Retinal pigment epithelial cell (primary cell): ENCODE data around the gene CNTN4.

Experiments used
- DNase-seq: peaks from one replicate; pipeline ENCODE4 v3.0.0-alpha.2; 2010; ENCODE audit warnings: low read depth
- H3K4me3 ChIP-seq: 2 replicates; pipeline ENCODE4 v1.5.1; 2011; ENCODE audit warnings: mild to moderate bottlenecking, low read length, control low read depth, moderate library complexity
- TF ChIP-seq, protein P1 (sequence below): conservative IDR thresholded peaks from 2 replicates; pipeline ENCODE4 v1.5.1; 2011; ENCODE audit warnings: low read depth, low read length, control low read depth, inconsistent platforms

Gene CNTN4

DNA sequence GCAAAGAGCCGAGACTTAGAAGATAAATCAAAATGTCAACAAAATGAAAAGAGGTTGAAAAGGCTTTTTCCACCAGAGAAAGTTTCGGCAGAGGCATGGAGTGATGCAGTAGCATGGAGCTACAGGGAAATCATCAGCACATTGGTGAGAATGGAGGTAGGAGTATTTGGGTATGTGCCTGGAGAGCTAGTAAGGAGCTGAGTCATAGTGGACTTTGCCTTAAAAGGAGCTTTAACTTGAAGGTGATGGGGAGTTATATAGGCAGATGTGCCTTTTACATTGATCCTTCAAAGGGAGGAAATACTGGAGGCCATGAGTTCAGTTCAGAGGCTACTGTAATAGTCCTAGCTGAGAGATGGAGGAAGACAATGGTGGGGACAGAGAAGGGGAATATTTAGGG is 967.2 kb downstream of the CNTN4 start:
- TF ChIP-seq, protein P1, sequence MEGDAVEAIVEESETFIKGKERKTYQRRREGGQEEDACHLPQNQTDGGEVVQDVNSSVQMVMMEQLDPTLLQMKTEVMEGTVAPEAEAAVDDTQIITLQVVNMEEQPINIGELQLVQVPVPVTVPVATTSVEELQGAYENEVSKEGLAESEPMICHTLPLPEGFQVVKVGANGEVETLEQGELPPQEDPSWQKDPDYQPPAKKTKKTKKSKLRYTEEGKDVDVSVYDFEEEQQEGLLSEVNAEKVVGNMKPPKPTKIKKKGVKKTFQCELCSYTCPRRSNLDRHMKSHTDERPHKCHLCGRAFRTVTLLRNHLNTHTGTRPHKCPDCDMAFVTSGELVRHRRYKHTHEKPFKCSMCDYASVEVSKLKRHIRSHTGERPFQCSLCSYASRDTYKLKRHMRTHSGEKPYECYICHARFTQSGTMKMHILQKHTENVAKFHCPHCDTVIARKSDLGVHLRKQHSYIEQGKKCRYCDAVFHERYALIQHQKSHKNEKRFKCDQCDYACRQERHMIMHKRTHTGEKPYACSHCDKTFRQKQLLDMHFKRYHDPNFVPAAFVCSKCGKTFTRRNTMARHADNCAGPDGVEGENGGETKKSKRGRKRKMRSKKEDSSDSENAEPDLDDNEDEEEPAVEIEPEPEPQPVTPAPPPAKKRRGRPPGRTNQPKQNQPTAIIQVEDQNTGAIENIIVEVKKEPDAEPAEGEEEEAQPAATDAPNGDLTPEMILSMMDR, result no peak
- DNase-seq, result no peak

DNA sequence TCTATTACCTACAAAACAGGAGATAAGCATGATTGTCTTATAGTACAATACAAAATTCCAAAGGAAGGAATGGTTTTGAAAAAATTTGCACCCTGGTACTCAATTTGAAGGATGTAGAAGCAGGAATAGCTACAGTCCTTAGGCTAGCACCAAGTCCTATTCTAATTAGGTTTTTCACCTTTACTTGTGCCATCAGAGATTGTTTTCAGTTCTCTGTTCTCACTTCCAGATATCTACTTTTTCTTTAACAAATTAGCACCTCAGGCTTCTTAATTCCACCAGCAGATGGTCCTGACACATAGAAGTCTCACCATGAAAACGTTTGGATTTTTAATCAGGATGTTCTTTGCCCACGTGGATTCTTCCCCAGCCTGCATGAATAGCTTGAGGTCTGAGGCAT is 967.7 kb downstream of the CNTN4 start:
- H3K4me3 ChIP-seq, result no peak overlapping the region
- TF ChIP-seq, protein P1, result no peak

More for the DNA sequence above, 967.2 kb downstream of the CNTN4 start:
- no peak overlapping the region for H3K4me3 ChIP-seq

DNA sequence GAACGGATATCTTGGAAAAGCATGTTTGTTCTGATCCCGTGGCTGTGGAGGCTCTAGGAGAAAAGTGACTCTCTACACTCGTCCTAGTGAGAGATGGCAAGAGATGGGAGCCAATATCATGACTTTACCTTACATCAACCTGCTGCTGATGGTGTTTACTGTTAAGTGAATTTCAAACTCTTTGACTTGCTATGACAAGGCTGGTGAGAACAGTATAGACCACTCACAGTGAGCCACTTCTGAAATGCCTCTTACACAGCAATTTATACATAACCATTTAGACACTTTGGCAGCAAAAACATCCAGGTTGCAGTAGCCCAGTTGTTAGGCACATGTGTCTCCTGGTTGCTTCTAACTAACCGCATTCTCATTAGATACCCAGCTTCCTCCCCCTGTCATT is 968.2 kb downstream of the CNTN4 start:
- TF ChIP-seq, protein P1, result no peak
- no peak for DNase-seq
- no peak overlapping the region for H3K4me3 ChIP-seq

More for the DNA sequence above, 967.7 kb downstream of the CNTN4 start:
- DNase-seq, result no peak

DNA sequence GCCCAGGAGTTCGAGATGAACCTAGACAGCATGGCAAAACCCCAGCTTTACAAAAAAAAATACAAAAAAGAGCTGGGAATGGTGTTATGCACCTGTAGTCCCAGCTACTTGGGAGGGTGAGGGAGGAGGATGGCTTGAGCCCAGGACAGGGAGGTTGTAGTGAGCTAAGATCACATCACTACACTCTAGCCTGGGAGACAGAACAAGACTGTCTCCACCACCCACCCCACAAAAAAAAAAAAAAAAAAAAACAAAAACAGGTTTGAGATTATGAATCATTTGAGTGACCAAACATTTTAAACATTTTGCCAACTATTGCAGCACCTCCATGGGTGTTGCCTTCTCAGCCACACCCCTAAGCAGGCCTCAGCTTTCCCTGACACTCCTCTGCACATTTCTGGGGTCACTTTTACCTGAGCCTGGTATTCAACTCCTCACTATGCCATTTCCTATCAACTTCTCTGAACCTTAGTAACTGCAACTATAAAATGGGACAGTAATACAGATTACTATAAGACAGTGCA is 969.8 kb downstream of the CNTN4 start:
- TF ChIP-seq, protein P1, result no peak
- no peak for DNase-seq

GRCh38 chr3:3069723-3070122 is 971.1 kb downstream of the CNTN4 start:
- TF ChIP-seq, protein P1, result no peak
- H3K4me3 ChIP-seq, result no peak overlapping the region
- DNase-seq, result no peak

More for the DNA sequence above, 969.8 kb downstream of the CNTN4 start:
- H3K4me3 ChIP-seq, result no peak overlapping the region

DNA sequence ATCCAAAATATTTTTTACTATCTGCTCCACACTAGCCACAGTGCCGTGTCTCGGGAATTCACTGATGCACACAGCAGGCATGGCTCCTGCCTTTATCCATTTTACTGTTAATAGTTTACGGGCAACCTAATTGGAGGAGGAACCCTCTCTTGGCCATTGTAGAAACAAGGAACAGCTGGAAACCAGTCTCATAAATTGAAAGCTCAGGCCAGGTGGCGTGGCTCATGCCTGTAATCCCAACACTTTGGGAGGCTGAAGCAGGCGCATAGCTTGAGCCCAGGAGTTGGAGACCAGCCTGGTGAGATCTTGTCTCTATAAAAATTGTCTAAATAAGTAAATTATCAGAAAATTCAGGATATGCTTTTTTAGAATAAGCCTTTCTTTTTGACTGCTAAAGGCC is 972.5 kb downstream of the CNTN4 start:
- DNase-seq, result no peak
- TF ChIP-seq, protein P1, result no peak
- H3K4me3 ChIP-seq, result no peak overlapping the region

DNA sequence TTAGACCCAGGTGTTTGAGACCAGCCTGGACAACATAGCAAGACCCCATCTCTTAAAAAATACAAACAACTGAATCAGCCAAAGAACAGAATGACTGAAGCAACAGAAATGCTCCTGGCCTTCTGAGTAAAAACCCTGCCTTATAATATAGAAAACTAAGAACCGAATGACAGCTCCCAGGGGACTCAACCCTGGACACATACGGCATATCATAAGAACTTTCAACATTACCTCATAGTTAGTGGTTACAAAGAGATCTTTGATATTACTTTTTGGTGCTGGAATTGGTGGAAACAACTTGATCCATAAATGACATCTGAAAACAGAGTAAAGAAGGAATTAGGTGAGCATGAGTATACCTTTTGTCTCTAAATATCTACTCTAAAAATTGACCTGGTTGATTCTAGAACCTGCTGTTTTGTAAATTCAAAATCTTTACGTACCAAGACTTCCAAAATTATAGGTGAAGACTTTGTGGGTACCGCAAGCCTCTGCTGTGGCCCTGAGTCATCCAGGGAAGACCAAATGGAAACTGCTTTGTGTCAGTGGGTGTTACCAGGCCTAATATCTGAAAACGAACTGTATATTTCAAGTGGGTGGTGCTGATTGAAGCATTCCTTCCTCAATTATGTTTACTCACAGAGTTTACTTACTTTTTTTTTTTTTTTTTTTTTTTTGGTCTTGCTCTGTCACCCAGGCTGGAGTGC is 976.0 kb downstream of the CNTN4 start:
- H3K4me3 ChIP-seq, result no peak overlapping the region
- DNase-seq, result no peak
- TF ChIP-seq, protein P1, result no peak
